Activated CD4-positive, alpha-beta T cell treated with anti-CD3 and anti-CD28 coated beads, Interleukin-2, Interleukin-4, amounts not matched to agents 100 ng/mL and 50 ng/mL, durations not matched to agents 16 hours and 8 hours (primary cell): ENCODE data around the gene ARHGEF38.
A peak's percentile ranks its signal among the peaks of the same experiment; 100 is the strongest.
"Not testable (repeated sequence)": the region's sequence is repeated elsewhere in the genome, so short reads cannot be mapped to it uniquely, and the experiment has no call there.

Experiments used
- DNase-seq: peaks from one replicate; pipeline ENCODE4 v3.0.0-alpha.2; 2020; ENCODE audit warnings: low spot score

ARHGEF38 gene

GRCh38 chr4:105652286-105652888, 100.0 kb downstream of the ARHGEF38 start:
- DNase-seq, result no peak

- DNase-seq, result no peak
Observed at GRCh38 chr4:105657117-105657765, 104.8 kb downstream of the ARHGEF38 start.

GRCh38 chr4:105659190-105659589, 106.8 kb downstream of the ARHGEF38 start:
- no peak for DNase-seq

GRCh38 chr4:105661028-105661427, 108.6 kb downstream of the ARHGEF38 start:
- no peak for DNase-seq

- no peak for DNase-seq
Observed at GRCh38 chr4:105662935-105663675, 110.7 kb downstream of the ARHGEF38 start.

DNA sequence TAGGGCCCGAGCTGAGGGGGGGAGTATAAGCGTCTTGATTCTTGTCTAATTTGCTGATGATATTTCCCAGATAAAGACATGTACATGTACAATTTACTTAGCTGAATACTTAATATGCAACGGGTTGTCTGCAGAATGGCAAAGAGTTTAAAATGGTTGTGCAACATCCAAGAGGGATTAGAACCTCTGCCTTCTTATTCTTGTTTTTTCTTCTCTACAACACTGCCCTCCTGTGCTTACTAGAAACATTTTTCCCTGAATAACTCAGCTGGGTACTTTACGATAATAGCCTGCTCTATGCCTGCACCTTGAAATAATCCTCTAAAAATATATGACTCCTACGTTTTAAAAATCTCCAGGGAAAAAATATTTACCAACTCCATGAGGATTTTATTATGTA, 114.3 kb downstream of the ARHGEF38 start:
- no peak for DNase-seq

- DNase-seq, result no peak
Observed at GRCh38 chr4:105670684-105671083, 118.3 kb downstream of the ARHGEF38 start.

- DNase-seq, result no peak
Observed at GRCh38 chr4:105671301-105671700, 118.9 kb downstream of the ARHGEF38 start.

- no peak for DNase-seq
Observed at GRCh38 chr4:105674011-105674410, 121.6 kb downstream of the ARHGEF38 start.

- DNase-seq, result no peak
Observed at GRCh38 chr4:105677709-105678108, 125.3 kb downstream of the ARHGEF38 start.

GRCh38 chr4:105679186-105679585, 126.8 kb downstream of the ARHGEF38 start:
- DNase-seq, result no peak

- DNase-seq, result no peak
Observed at GRCh38 chr4:105683038-105683437, 130.6 kb downstream of the ARHGEF38 start.

DNA sequence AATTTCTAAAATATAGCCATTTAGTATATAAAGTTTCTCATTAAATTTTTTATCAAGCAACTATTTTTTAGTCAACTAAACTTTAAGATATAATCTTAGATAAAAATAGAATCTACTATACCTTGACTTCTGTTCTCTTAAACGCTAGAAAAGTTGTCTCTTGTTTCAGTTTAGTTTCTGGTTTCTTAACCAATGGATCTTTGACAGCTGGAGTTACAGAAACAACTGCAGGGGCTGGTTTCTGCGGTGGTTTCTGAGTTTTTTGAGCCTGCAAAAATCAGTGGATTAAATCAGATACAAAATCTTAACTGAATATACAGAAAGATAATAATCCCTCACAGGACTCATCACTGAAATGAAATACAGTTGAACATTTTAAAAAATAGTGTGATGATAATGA, 134.2 kb downstream of the ARHGEF38 start:
- no peak for DNase-seq

GRCh38 chr4:105694812-105695211, 142.4 kb downstream of the ARHGEF38 start:
- not testable (repeated sequence) for DNase-seq

DNA sequence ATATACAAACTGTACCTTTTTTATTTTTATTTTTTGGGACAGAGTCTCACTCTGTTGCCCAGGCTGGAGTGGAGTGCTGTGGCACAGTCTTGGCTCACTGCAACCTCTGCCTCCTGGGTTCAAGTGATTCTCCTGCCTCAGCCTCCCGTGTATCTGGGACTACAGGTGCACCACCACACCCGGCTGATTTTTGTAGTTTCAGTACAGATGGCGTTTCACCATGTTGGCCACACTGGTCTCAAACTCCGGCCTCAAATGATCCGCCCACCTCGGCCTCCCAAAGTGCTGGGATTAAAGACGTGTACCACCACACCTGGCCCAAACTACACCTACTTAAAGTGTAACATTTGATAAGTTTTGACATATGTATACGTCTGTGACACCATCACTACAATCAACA, 143.4 kb downstream of the ARHGEF38 start:
- not testable (repeated sequence) for DNase-seq

- DNase-seq, result no peak
Observed at GRCh38 chr4:105698607-105699006, 146.2 kb downstream of the ARHGEF38 start.

- no peak for DNase-seq
Observed at GRCh38 chr4:105707782-105708180, 155.4 kb downstream of the ARHGEF38 start.

- peak; percentile 93 for DNase-seq
Observed at GRCh38 chr4:105708181-105709080, 156.0 kb downstream of the ARHGEF38 start, which contains the start of the genes GSTCD and INTS12. GSTCD (plus strand) TSS chr4:105708784; CDS start chr4:105717614, 8,830 bp downstream. INTS12 (minus strand) TSS chr4:105708689; CDS start chr4:105700005, 8,684 bp downstream.

GRCh38 chr4:105709081-105709450, 156.6 kb downstream of the ARHGEF38 start:
- no peak for DNase-seq

DNA sequence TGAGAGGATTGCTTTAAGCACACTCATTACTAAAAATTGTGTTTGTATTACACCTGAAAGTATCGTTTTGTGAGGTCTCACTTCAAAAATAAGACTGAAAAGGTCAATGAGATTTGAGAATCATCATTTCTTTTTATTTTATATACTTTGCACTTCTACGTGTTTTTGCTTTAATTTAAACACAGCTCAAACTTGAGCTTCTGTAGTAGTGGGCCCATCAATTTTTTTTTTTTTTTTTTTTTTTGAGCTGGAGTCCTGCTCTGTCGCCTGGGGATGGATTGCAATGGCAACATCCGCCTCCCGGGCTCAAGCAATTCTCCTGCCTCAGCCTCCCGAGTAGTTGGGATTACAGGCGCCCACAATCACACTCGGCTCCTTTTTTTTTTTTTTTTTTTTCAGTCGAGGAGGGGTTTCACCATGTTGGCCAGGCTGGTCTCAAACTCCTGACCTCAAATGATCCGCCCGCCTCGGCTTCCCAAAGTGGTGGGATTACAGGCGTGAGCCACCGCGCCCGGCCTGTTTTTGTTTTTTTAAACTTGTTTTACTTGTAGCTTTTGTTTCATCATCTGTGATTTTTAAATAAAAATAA, 157.7 kb downstream of the ARHGEF38 start:
- DNase-seq, result no peak

DNA sequence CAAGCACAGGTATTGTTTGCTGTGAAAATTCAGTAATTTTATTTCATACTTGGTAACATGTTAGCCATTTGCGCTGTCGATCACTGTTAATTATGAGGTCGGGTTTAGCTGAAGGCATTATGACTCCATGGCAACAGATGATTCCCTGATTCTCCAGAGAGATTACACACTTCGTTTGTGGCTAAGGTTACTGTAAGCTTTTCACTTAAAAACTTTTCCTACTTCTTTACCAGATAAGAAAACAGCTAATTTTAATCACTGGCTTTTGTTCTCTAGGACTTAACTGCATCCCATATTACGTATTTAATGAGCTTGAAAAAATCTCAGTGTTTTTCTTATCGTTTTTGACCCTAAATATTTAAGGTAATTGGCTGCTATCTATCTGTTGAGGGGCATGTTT, 158.3 kb downstream of the ARHGEF38 start:
- DNase-seq, result no peak

- no peak for DNase-seq
Observed at GRCh38 chr4:105712766-105713165, 160.3 kb downstream of the ARHGEF38 start.
